H9 (cell line): ENCODE data around the gene RAMP3. TPM values are rescaled to one million over a fixed set of nuclear protein-coding genes. Genes with fewer than 3 reads are reported as not detected.

Source experiments
- DNase-seq: peaks from one replicate; pipeline ENCODE4 v3.0.0-alpha.2; 2017
- H2AFZ ChIP-seq: one replicate; pipeline ENCODE4 v1.6.1; 2013; ENCODE audit warnings: mild to moderate bottlenecking, low read length, control low read depth, moderate library complexity
- H2AK5ac ChIP-seq: 2 replicates; pipeline ENCODE4 v1.6.1; 2013; ENCODE audit warnings: low read length, control low read depth, mixed read lengths; ENCODE audit not compliant: insufficient read length
- H2BK120ac ChIP-seq: one replicate; pipeline ENCODE4 v1.6.1; 2013; ENCODE audit warnings: low read depth, mild to moderate bottlenecking, low read length, control low read depth, inconsistent platforms; ENCODE audit not compliant: poor library complexity, severe bottlenecking
- H2BK12ac ChIP-seq: 2 replicates; pipeline ENCODE4 v1.6.1; 2013; ENCODE audit warnings: low read length, control low read depth, mixed read lengths, low read depth; ENCODE audit not compliant: insufficient read length
- H2BK15ac ChIP-seq: 2 replicates; pipeline ENCODE4 v1.6.1; 2013; ENCODE audit warnings: low read depth, low read length, control low read depth
- H2BK20ac ChIP-seq: one replicate; pipeline ENCODE4 v1.6.1; 2013; ENCODE audit warnings: low read depth, mild to moderate bottlenecking, low read length, control low read depth, inconsistent platforms; ENCODE audit not compliant: poor library complexity, severe bottlenecking
- H2BK5ac ChIP-seq: 2 replicates; pipeline ENCODE4 v1.6.1; 2013; ENCODE audit warnings: low read length, control low read depth, mixed read lengths; ENCODE audit not compliant: insufficient read length
- H3K14ac ChIP-seq: 2 replicates; pipeline ENCODE4 v1.6.1; 2013; ENCODE audit warnings: low read length, control low read depth; ENCODE audit not compliant: insufficient read depth
- H3K18ac ChIP-seq: 2 replicates; pipeline ENCODE4 v1.6.1; 2013; ENCODE audit warnings: low read depth, mild to moderate bottlenecking, mixed read lengths, low read length, control low read depth; ENCODE audit not compliant: insufficient read length
- H3K23ac ChIP-seq: 2 replicates; pipeline ENCODE4 v1.6.1; 2013; ENCODE audit warnings: low read length, control low read depth, mixed read lengths, low read depth; ENCODE audit not compliant: insufficient read length
- H3K23me2 ChIP-seq: 2 replicates; pipeline ENCODE4 v1.6.1; 2013; ENCODE audit warnings: low read depth, mild to moderate bottlenecking, mixed read lengths, low read length, control low read depth; ENCODE audit not compliant: insufficient read length, poor library complexity, severe bottlenecking
- H3K27ac ChIP-seq: 2 replicates; pipeline ENCODE4 v1.5.1; 2013; ENCODE audit warnings: low read length, control low read depth, mixed read lengths, low read depth; ENCODE audit not compliant: insufficient read length
- H3K27me3 ChIP-seq: 2 replicates; pipeline ENCODE4 v1.6.1; 2013; ENCODE audit warnings: low read length, control low read depth, inconsistent platforms; ENCODE audit not compliant: insufficient read depth
- H3K4ac ChIP-seq: 2 replicates; pipeline ENCODE4 v1.6.1; 2013; ENCODE audit warnings: low read depth, mild to moderate bottlenecking, control low read depth, inconsistent platforms, low read length, moderate library complexity
- H3K4me1 ChIP-seq: 2 replicates; pipeline ENCODE4 v1.6.1; 2013; ENCODE audit warnings: low read length, control low read depth, inconsistent platforms; ENCODE audit not compliant: insufficient read depth
- H3K4me2 ChIP-seq: 2 replicates; pipeline ENCODE4 v1.6.1; 2013; ENCODE audit warnings: low read length, control low read depth, mixed read lengths; ENCODE audit not compliant: insufficient read length, insufficient read depth
- H3K56ac ChIP-seq: 2 replicates; pipeline ENCODE4 v1.6.1; 2013; ENCODE audit warnings: low read depth, mild to moderate bottlenecking, mixed read lengths, low read length, control low read depth; ENCODE audit not compliant: insufficient read length
- H3K79me1 ChIP-seq: 2 replicates; pipeline ENCODE4 v1.6.1; 2013; ENCODE audit warnings: low read depth, mild to moderate bottlenecking, moderate library complexity, low read length, control low read depth, inconsistent platforms; ENCODE audit not compliant: insufficient read depth, poor library complexity, severe bottlenecking
- H3K79me2 ChIP-seq: 2 replicates; pipeline ENCODE4 v1.6.1; 2013; ENCODE audit warnings: low read length, control low read depth, inconsistent platforms; ENCODE audit not compliant: insufficient read depth
- H3K9ac ChIP-seq: 2 replicates; pipeline ENCODE4 v1.6.1; 2013; ENCODE audit warnings: low read length, control low read depth, mixed read lengths; ENCODE audit not compliant: insufficient read length; ENCODE audit errors: extremely low read depth
- H3K9me3 ChIP-seq: one replicate; pipeline ENCODE4 v1.6.1; 2013; ENCODE audit warnings: low read depth, low read length, inconsistent platforms; ENCODE audit not compliant: control insufficient read depth
- H3T11ph ChIP-seq: one replicate; pipeline ENCODE4 v1.6.1; 2013; ENCODE audit warnings: mild to moderate bottlenecking, low read length, control low read depth, inconsistent platforms
- H4K20me1 ChIP-seq: one replicate; pipeline ENCODE4 v1.6.1; 2013; ENCODE audit not compliant: control insufficient read depth, insufficient read length, insufficient read depth
- H4K5ac ChIP-seq: 2 replicates; pipeline ENCODE4 v1.6.1; 2013; ENCODE audit warnings: low read depth, mild to moderate bottlenecking, mixed read lengths, low read length, control low read depth; ENCODE audit not compliant: insufficient read length
- H4K8ac ChIP-seq: replicated peaks from 2 replicates; pipeline ENCODE4 v1.6.1; 2013; ENCODE audit warnings: low read length, control low read depth, mixed read lengths, low read depth; ENCODE audit not compliant: insufficient read length
- H4K91ac ChIP-seq: 2 replicates; pipeline ENCODE4 v1.6.1; 2013; ENCODE audit warnings: low read depth, mild to moderate bottlenecking, moderate library complexity, mixed read lengths, low read length, control low read depth; ENCODE audit not compliant: insufficient read length
- H3K27ac Mint-ChIP-seq, 3 experiments: 2 replicates in 2 of 3; 3 replicates in 1 of 3; pipeline ENCODE4 v1.8.0; 2020 to 2021; ENCODE audit warnings: mixed read lengths in 3 of 3, mild to moderate bottlenecking in 1 of 3, moderate library complexity in 1 of 3
- H3K27me3 Mint-ChIP-seq: 2 replicates; pipeline ENCODE4 v1.8.0; 2021; ENCODE audit warnings: low read depth, mild to moderate bottlenecking, moderate library complexity, mixed read lengths
- H3K36me3 Mint-ChIP-seq, 3 experiments: 2 replicates in 2 of 3; 3 replicates in 1 of 3; pipeline ENCODE4 v1.8.0; 2020 to 2021; ENCODE audit warnings: low read depth in 3 of 3, mixed read lengths in 3 of 3; ENCODE audit not compliant: insufficient read depth in 1 of 3
- H3K4me1 Mint-ChIP-seq, 2 experiments: 2 replicates each; pipeline ENCODE4 v1.8.0; 2020; ENCODE audit warnings: mixed read lengths in 2 of 2
- H3K4me3 Mint-ChIP-seq, 2 experiments: 2 replicates in 1 of 2; 3 replicates in 1 of 2; pipeline ENCODE4 v1.8.0; 2020 to 2021; ENCODE audit warnings: mild to moderate bottlenecking in 2 of 2, mixed read lengths in 2 of 2, moderate library complexity in 1 of 2
- H3K9me3 Mint-ChIP-seq, 2 experiments: 2 replicates in 1 of 2; 3 replicates in 1 of 2; pipeline ENCODE4 v1.8.0; 2020; ENCODE audit warnings: mild to moderate bottlenecking in 2 of 2, mixed read lengths in 2 of 2, moderate library complexity in 1 of 2
- WGBS: extraction: QIAGEN DNeasy Blood & Tissue Kit; methylation state at CpG from one replicate; pipeline ENCODE4 v1.1.7; 2013; ENCODE audit warnings: missing lambda C conversion rate, low lambda C conversion rate, mixed read lengths; ENCODE audit not compliant: insufficient read length; ENCODE audit errors: extremely low coverage; 5-methylcytosine and 5-hydroxymethylcytosine counted together
- total RNA-seq: library from RNA; stranded (reverse); gene quantifications from 2 replicates; pipeline ENCODE4 v1.2.1, GENCODE V29; 2021
- TF ChIP-seq, protein P1 (sequence below): fragments of 200-600 bp; sonication (generic); conservative IDR thresholded peaks from 3 replicates; pipeline ENCODE4 v1.8.0; 2021; ENCODE audit warnings: antibody characterized with exemption, mild to moderate bottlenecking

The RAMP3 gene
- total RNA-seq, 1 experiment from 2014 or later, result 0.63 TPM

- no peaks in the 10 kb centered on the region; the same call in 1 of the 2 replicates for H3K79me2 ChIP-seq
- no peak overlapping the region for H2BK20ac ChIP-seq
- H2AK5ac ChIP-seq, result no peak overlapping the region
- H4K5ac ChIP-seq, result no peak overlapping the region
- no peak overlapping the region for H3K4ac ChIP-seq
- Mint-ChIP-seq H3K27me3 (peaks cover 8% of the 10 kb centered on the region), H3K27ac (no peak overlapping the region), H3K36me3 (no peaks in the 10 kb centered on the region; a peak in 1 of 7 replicates), H3K4me1 (peaks cover 2% of the 10 kb centered on the region in 2 experiments; a peak in 3 of 4 replicates), H3K9me3 (no peaks in the 10 kb centered on the region), H3K4me3 (no peak overlapping the region)
- H2BK120ac ChIP-seq, result no peak overlapping the region
- no peak overlapping the region for H3K9ac ChIP-seq
- WGBS, result no CpG with 5 or more reads among the region's 5 CpGs
- no peak for DNase-seq
- no peak overlapping the region for H2BK5ac ChIP-seq
- no peak overlapping the region for H2AFZ ChIP-seq
- H3K56ac ChIP-seq, result no peak overlapping the region
- H3K14ac ChIP-seq, result no peak overlapping the region
- no peak overlapping the region for H3T11ph ChIP-seq
- H3K27ac ChIP-seq, result no peak overlapping the region
- no peak overlapping the region for H3K18ac ChIP-seq
- H3K23me2 ChIP-seq, result no peaks in the 10 kb centered on the region
- H4K8ac ChIP-seq, result no peak overlapping the region
- H3K4me2 ChIP-seq, result no peak overlapping the region
- H2BK15ac ChIP-seq, result no peak overlapping the region
- H4K91ac ChIP-seq, result no peak overlapping the region
- no peaks in the 10 kb centered on the region for H3K79me1 ChIP-seq
- no peaks in the 10 kb centered on the region for H3K9me3 ChIP-seq
- no peaks in the 10 kb centered on the region for H3K4me1 ChIP-seq
- no peaks in the 10 kb centered on the region for H4K20me1 ChIP-seq
- TF ChIP-seq, protein P1, sequence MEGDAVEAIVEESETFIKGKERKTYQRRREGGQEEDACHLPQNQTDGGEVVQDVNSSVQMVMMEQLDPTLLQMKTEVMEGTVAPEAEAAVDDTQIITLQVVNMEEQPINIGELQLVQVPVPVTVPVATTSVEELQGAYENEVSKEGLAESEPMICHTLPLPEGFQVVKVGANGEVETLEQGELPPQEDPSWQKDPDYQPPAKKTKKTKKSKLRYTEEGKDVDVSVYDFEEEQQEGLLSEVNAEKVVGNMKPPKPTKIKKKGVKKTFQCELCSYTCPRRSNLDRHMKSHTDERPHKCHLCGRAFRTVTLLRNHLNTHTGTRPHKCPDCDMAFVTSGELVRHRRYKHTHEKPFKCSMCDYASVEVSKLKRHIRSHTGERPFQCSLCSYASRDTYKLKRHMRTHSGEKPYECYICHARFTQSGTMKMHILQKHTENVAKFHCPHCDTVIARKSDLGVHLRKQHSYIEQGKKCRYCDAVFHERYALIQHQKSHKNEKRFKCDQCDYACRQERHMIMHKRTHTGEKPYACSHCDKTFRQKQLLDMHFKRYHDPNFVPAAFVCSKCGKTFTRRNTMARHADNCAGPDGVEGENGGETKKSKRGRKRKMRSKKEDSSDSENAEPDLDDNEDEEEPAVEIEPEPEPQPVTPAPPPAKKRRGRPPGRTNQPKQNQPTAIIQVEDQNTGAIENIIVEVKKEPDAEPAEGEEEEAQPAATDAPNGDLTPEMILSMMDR, result no peak
- H2BK12ac ChIP-seq, result no peak overlapping the region
- H3K27me3 ChIP-seq, result no peaks in the 10 kb centered on the region
- no peak overlapping the region for H3K23ac ChIP-seq
These were observed 45.4 kb downstream of the RAMP3 start for GRCh38 chr7:45203036-45203435.
